GM12878 (cell line): ENCODE measurements around the gene NDC1. TPM values are rescaled to one million over a fixed set of nuclear protein-coding genes. Genes with fewer than 3 reads are reported as not detected.

Source experiments
- ATAC-seq: fragments of 200-7000 bp; cut with Tn5 transposase; 3 replicates; pipeline ENCODE4 v1.9.1; 2020; ENCODE audit warnings: mild to moderate bottlenecking, moderate library complexity
- BruUV-seq: library from RNA; stranded (reverse); fragments of 400-500 nt; replicated peaks from 2 replicates; lab custom pipeline; 2021; lab: Mats Ljungman, UMichigan
- CTCF ChIA-PET: fragments of 300-600 bp; sonication (Branson Sonifier 250); formaldehyde crosslinking; extraction: SDS; loops from one replicate; lab custom pipeline; 2021; ENCODE audit warnings: inconsistent platforms; lab: Yijun Ruan, JAX
- POLR2A ChIA-PET: fragments of 350-600 bp; formaldehyde crosslinking; extraction: SDS; loops from one replicate; lab custom pipeline; 2021; ENCODE audit warnings: inconsistent platforms; lab: Charles Lee
- RAD21 ChIA-PET: fragments of 300-600 bp; sonication (Branson Sonifier 250); formaldehyde crosslinking; loops from one replicate; lab custom pipeline; 2023; ENCODE audit warnings: antibody characterized with exemption; ENCODE audit not compliant: unreplicated experiment; lab: Charles Lee
- SMC1A ChIA-PET: fragments of 300-600 bp; sonication (Branson Sonifier 250); formaldehyde crosslinking; loops from one replicate; lab custom pipeline; 2023; ENCODE audit not compliant: unreplicated experiment, uncharacterized antibody; lab: Charles Lee
- DNase-seq: peaks from one replicate; pipeline ENCODE4 v3.0.0-alpha.2; 2011; ENCODE audit warnings: low read depth, low spot score
- FAIRE-seq: peaks from 3 replicates; lab custom pipeline; 2011; peaks lifted over from hg19 to GRCh38; lab: Jason Lieb, UNC
- H2AFZ ChIP-seq: 2 replicates; pipeline ENCODE4 v1.6.0; 2011; ENCODE audit warnings: low read depth, low read length, control low read depth; ENCODE audit not compliant: control insufficient read depth
- H3K27ac ChIP-seq: 2 replicates; pipeline ENCODE4 v1.5.1; 2011; ENCODE audit warnings: control low read depth; ENCODE audit not compliant: control insufficient read depth, insufficient read depth
- H3K27me3 ChIP-seq, 2 experiments: replicated peaks in 1 of 2; 2 replicates each; pipeline versions ENCODE4 v1.6.0 to v1.6.1; 2011; ENCODE audit warnings: low read length in 1 of 2; ENCODE audit not compliant: control insufficient read depth in 2 of 2, insufficient read depth in 2 of 2
- H3K36me3 ChIP-seq, 2 experiments: 2 replicates each; pipeline ENCODE4 v1.5.1; 2011; ENCODE audit warnings: low read length in 1 of 2; ENCODE audit not compliant: control insufficient read depth in 2 of 2, insufficient read depth in 2 of 2
- H3K4me1 ChIP-seq: 2 replicates; pipeline ENCODE4 v1.6.1; 2011; ENCODE audit warnings: mild to moderate bottlenecking, low read length, moderate library complexity, mixed read lengths; ENCODE audit not compliant: control insufficient read depth, insufficient read depth
- H3K4me2 ChIP-seq: 2 replicates; pipeline ENCODE4 v1.6.0; 2011; ENCODE audit warnings: control low read depth; ENCODE audit not compliant: control insufficient read depth, insufficient read depth
- H3K4me3 ChIP-seq: fragments of 200-600 bp; sonication (generic); 2 replicates; pipeline ENCODE4 v1.5.1; 2016
- H3K79me2 ChIP-seq: 2 replicates; pipeline ENCODE4 v1.6.0; 2011; ENCODE audit warnings: low read length; ENCODE audit not compliant: control insufficient read depth, insufficient read depth
- H3K9ac ChIP-seq: 2 replicates; pipeline ENCODE4 v1.8.0; 2011; ENCODE audit warnings: low read length, control low read depth, mixed read lengths; ENCODE audit not compliant: control insufficient read depth, insufficient read depth
- H3K9me3 ChIP-seq: replicated peaks from 3 replicates; pipeline ENCODE4 v1.5.1; 2011; ENCODE audit warnings: mild to moderate bottlenecking, low read length; ENCODE audit not compliant: control insufficient read depth, insufficient read depth
- H4K20me1 ChIP-seq: 2 replicates; pipeline ENCODE4 v1.6.0; 2011; ENCODE audit not compliant: control insufficient read depth, insufficient read depth
- ASH2L ChIP-seq: fragments of 300-600, 200-600 bp; sonication (generic); IDR thresholded peaks from 2 replicates; pipeline ENCODE4 v1.6.1; 2017; ENCODE audit warnings: low read depth, mild to moderate bottlenecking, borderline replicate concordance
- BACH1 ChIP-seq: fragments of 450-650 bp; IDR thresholded peaks from 2 replicates; pipeline ENCODE4 v1.6.1; 2017; ENCODE audit warnings: mild to moderate bottlenecking, borderline replicate concordance
- ESRRA ChIP-seq: IDR thresholded peaks from 2 replicates; pipeline ENCODE4 v1.6.1; 2012; ENCODE audit warnings: mild to moderate bottlenecking, low read length, improper control_type of control experiment
- GATAD2B ChIP-seq: fragments of 450-650 bp; conservative IDR thresholded peaks from 2 replicates; pipeline ENCODE4 v1.6.1; 2017; ENCODE audit warnings: low read depth, mild to moderate bottlenecking, moderate library complexity
- HDAC6 ChIP-seq: fragments of 200-600 bp; sonication (generic); IDR thresholded peaks from one replicate; pipeline ENCODE4 v1.8.0; 2017; ENCODE audit warnings: antibody characterized with exemption; ENCODE audit not compliant: unreplicated experiment
- KLF5 ChIP-seq: fragments of 450-650 bp; IDR thresholded peaks from 2 replicates; pipeline ENCODE4 v1.6.1; 2014; ENCODE audit warnings: mild to moderate bottlenecking; ENCODE audit not compliant: partially characterized antibody
- MXI1 ChIP-seq: fragments of 150-350 bp; IDR thresholded peaks from 2 replicates; pipeline ENCODE4 v1.6.1; 2011; ENCODE audit warnings: low read depth, mild to moderate bottlenecking, inconsistent platforms, low read length, improper control_type of control experiment
- RAD21 ChIP-seq: IDR thresholded peaks from 2 replicates; pipeline ENCODE4 v1.6.1; 2011; ENCODE audit warnings: mild to moderate bottlenecking, low read depth, low read length, moderate library complexity; ENCODE audit not compliant: insufficient read depth
- RAD51 ChIP-seq: fragments of 450-650 bp; IDR thresholded peaks from 2 replicates; pipeline ENCODE4 v1.6.1; 2016; ENCODE audit warnings: moderate library complexity, mild to moderate bottlenecking, inconsistent platforms
- STAT1 ChIP-seq: fragments of 450-650 bp; conservative IDR thresholded peaks from 2 replicates; pipeline ENCODE4 v1.6.1; 2014; ENCODE audit warnings: antibody characterized with exemption, mild to moderate bottlenecking
- YBX1 ChIP-seq: fragments of 450-650 bp; IDR thresholded peaks from 2 replicates; pipeline ENCODE4 v1.6.1; 2016; ENCODE audit warnings: antibody characterized with exemption
- WGBS: methylation state at CpG from one replicate; pipeline ENCODE4 v1.1.6; 2016; ENCODE audit warnings: low lambda C conversion rate; ENCODE audit not compliant: insufficient replicate concordance, insufficient coverage; ENCODE audit errors: missing lambda C conversion rate; 5-methylcytosine and 5-hydroxymethylcytosine counted together
- in situ Hi-C: fragments of 300-500 bp; cut with MboI; formaldehyde crosslinking; loops from 9 replicates; pipeline ENCODE4 v1.14.3; 2018; ENCODE audit warnings: mixed read lengths
- intact Hi-C: fragments of 100-400 bp; cut with micrococcal nuclease; formaldehyde crosslinking; loops from one replicate; pipeline ENCODE4 v1.14.2; 2022; ENCODE audit not compliant: unreplicated experiment
- polyA plus RNA-seq, 11 experiments: library from polyadenylated mRNA; depleted of rRNA in 4 of 11; unstranded in 6 of 11; stranded (reverse) in 5 of 11; fragments of >200 nt; fragmentation: Nextera tagmentation in 4 of 11; fragmentation: Illumina TruSeq in 1 of 11; extraction: Ambion mirVana in 4 of 11; extraction: Trizol in 1 of 11; gene quantifications; 1 replicate in 1 of 11; 2 replicates in 10 of 11; pipeline versions ENCODE4 v1.2.1 to v1.2.3, GENCODE V29; 2011 to 2016; ENCODE audit warnings: inconsistent platforms in 2 of 11, missing spikeins in 2 of 11, low read depth in 1 of 11
- total RNA-seq, 4 experiments: library from RNA; depleted of rRNA in 3 of 4; stranded (reverse); fragments of >200 nt in 3 of 4; fragmentation: Illumina TruSeq in 1 of 4; extraction: Trizol in 1 of 4; gene quantifications; 2 replicates each; pipeline versions ENCODE4 v1.2.1 to v1.2.3, GENCODE V29; 2013 to 2021
- TF ChIP-seq, protein P1 (sequence below): IDR thresholded peaks from 2 replicates; pipeline ENCODE4 v1.6.1; 2011; ENCODE audit warnings: borderline replicate concordance, low read depth, mild to moderate bottlenecking, moderate library complexity, mixed read lengths, low read length; ENCODE audit not compliant: insufficient read depth; ENCODE audit errors: extremely low read length
- TF ChIP-seq, protein P2 (sequence below): fragments of 450-650 bp; IDR thresholded peaks from 2 replicates; pipeline ENCODE4 v1.6.1; 2017; ENCODE audit warnings: mild to moderate bottlenecking, low read depth, inconsistent platforms; ENCODE audit not compliant: poor library complexity, severe bottlenecking
- TF ChIP-seq, protein P3 (sequence below): IDR thresholded peaks from 2 replicates; pipeline ENCODE4 v1.6.1; 2012; ENCODE audit warnings: improper control_type of control experiment, low read depth, low read length; ENCODE audit not compliant: insufficient replicate concordance
- TF ChIP-seq, protein P4 (sequence below): IDR thresholded peaks from 2 replicates; pipeline ENCODE4 v1.6.1; 2011; ENCODE audit warnings: low read depth, mild to moderate bottlenecking, low read length, moderate library complexity, borderline replicate concordance; ENCODE audit errors: extremely low read depth

Gene NDC1
- total and polyA plus RNA-seq, 10 of the 15 experiments (the other 5 are each of a cell fraction or from before 2014, with no cell fraction given): 20.2 to 77.6 (median 47.1) TPM

DNA sequence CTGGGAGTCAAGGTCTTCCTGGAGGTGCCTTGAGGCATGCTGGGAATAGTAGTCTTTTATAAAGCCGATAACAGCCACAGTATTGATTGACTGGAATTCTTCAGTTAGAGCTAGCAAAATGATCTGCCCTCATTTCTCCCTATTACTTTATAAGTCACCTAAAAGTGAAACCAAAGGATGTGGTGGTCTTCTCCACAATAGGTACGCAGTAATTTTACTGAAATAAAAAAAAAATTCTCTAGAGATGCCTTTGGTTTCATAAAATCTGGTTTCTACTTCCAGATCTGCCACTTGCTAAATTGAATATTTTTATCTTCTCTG, 518 bp upstream of the NDC1 start:
- WGBS: 13% methylated on average over 2 of the region's 2 CpGs
- no TSS peak for BruUV-seq
- CTCF ChIA-PET: interaction anchor here (0.9 to 1.4 kb wide), 4 partner anchors 22 to 121 kb away, joined by 3 to 5 read pairs (median 4); no protein-coding TSS in a partner anchor
- peak overlapping the region; percentile 40; the same call in 1 of the 2 replicates for H3K4me2 ChIP-seq
- RAD21 ChIA-PET: no interaction called here
- H3K4me1 ChIP-seq: peaks cover 7% of the 10 kb centered on the region; the same call in 1 of the 2 replicates
- SMC1A ChIA-PET: interaction anchor here (0.9 kb wide), 1 partner anchor 107 kb away, joined by 3 read pairs; the partner anchor contains the start of gene IFT25
- peak overlapping the region; percentile 88; the same call in 1 of the 2 replicates for H3K4me3 ChIP-seq
- H3K27ac ChIP-seq: peak overlapping the region; percentile 99
- in situ Hi-C loops (no loop called here), intact Hi-C loops (loop anchor here (5.0 kb wide), 1 partner anchor 214 kb away; the partner anchor contains the start of genes TCEANC2 and TMEM59)
- DNase-seq: no peak
- POLR2A ChIA-PET: interaction anchor here (0.6 to 1.6 kb wide), 4 partner anchors 9 to 214 kb away, joined by 3 to 8 read pairs (median 6); partner anchors contain the start of genes IFT25, LRRC42, TCEANC2 and TMEM59
- no peaks in the 10 kb centered on the region for H3K36me3 ChIP-seq
- no peak for ATAC-seq
- peak; percentile 66 for FAIRE-seq
- no peaks in the 10 kb centered on the region; the same call in 2 of the 3 replicates for H3K9me3 ChIP-seq
- H3K27me3 ChIP-seq: no peaks in the 10 kb centered on the region
- no peak overlapping the region; the same call in 1 of the 2 replicates for H3K9ac ChIP-seq
- H2AFZ ChIP-seq: peak overlapping the region; percentile 99
- H3K79me2 ChIP-seq: peaks cover 46% of the 10 kb centered on the region
- no peaks in the 10 kb centered on the region for H4K20me1 ChIP-seq
- TF ChIP-seq, protein P1, sequence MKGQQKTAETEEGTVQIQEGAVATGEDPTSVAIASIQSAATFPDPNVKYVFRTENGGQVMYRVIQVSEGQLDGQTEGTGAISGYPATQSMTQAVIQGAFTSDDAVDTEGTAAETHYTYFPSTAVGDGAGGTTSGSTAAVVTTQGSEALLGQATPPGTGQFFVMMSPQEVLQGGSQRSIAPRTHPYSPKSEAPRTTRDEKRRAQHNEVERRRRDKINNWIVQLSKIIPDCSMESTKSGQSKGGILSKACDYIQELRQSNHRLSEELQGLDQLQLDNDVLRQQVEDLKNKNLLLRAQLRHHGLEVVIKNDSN: no peak
- TF ChIP-seq, protein P2, sequence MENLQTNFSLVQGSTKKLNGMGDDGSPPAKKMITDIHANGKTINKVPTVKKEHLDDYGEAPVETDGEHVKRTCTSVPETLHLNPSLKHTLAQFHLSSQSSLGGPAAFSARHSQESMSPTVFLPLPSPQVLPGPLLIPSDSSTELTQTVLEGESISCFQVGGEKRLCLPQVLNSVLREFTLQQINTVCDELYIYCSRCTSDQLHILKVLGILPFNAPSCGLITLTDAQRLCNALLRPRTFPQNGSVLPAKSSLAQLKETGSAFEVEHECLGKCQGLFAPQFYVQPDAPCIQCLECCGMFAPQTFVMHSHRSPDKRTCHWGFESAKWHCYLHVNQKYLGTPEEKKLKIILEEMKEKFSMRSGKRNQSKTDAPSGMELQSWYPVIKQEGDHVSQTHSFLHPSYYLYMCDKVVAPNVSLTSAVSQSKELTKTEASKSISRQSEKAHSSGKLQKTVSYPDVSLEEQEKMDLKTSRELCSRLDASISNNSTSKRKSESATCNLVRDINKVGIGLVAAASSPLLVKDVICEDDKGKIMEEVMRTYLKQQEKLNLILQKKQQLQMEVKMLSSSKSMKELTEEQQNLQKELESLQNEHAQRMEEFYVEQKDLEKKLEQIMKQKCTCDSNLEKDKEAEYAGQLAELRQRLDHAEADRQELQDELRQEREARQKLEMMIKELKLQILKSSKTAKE: peak; percentile 43
- TF ChIP-seq, protein P3, sequence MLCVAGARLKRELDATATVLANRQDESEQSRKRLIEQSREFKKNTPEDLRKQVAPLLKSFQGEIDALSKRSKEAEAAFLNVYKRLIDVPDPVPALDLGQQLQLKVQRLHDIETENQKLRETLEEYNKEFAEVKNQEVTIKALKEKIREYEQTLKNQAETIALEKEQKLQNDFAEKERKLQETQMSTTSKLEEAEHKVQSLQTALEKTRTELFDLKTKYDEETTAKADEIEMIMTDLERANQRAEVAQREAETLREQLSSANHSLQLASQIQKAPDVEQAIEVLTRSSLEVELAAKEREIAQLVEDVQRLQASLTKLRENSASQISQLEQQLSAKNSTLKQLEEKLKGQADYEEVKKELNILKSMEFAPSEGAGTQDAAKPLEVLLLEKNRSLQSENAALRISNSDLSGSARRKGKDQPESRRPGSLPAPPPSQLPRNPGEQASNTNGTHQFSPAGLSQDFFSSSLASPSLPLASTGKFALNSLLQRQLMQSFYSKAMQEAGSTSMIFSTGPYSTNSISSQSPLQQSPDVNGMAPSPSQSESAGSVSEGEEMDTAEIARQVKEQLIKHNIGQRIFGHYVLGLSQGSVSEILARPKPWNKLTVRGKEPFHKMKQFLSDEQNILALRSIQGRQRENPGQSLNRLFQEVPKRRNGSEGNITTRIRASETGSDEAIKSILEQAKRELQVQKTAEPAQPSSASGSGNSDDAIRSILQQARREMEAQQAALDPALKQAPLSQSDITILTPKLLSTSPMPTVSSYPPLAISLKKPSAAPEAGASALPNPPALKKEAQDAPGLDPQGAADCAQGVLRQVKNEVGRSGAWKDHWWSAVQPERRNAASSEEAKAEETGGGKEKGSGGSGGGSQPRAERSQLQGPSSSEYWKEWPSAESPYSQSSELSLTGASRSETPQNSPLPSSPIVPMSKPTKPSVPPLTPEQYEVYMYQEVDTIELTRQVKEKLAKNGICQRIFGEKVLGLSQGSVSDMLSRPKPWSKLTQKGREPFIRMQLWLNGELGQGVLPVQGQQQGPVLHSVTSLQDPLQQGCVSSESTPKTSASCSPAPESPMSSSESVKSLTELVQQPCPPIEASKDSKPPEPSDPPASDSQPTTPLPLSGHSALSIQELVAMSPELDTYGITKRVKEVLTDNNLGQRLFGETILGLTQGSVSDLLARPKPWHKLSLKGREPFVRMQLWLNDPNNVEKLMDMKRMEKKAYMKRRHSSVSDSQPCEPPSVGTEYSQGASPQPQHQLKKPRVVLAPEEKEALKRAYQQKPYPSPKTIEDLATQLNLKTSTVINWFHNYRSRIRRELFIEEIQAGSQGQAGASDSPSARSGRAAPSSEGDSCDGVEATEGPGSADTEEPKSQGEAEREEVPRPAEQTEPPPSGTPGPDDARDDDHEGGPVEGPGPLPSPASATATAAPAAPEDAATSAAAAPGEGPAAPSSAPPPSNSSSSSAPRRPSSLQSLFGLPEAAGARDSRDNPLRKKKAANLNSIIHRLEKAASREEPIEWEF: peak; percentile 55
- TF ChIP-seq ASH2L (no peak), RAD51 (0 out of 2 replicates have a peak, but pooled peaks have one; percentile 12), KLF5 (peak; percentile 6), HDAC6 (no peak), RAD21 (no peak), MXI1 (0 out of 2 replicates have a peak, but pooled peaks have one; percentile 41), STAT1 (peak; percentile 71; the same call in 1 of the 2 replicates), BACH1 (no peak), GATAD2B (no peak), YBX1 (no peak), ESRRA (no peak)
- TF ChIP-seq, protein P4, sequence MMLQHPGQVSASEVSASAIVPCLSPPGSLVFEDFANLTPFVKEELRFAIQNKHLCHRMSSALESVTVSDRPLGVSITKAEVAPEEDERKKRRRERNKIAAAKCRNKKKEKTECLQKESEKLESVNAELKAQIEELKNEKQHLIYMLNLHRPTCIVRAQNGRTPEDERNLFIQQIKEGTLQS: peak; percentile 59; the same call in 1 of the 2 replicates
